Endothelial cell of umbilical vein (primary cell): ENCODE data around the gene BRD3. TPM values are rescaled to one million over a fixed set of nuclear protein-coding genes. Genes with fewer than 3 reads are reported as not detected.
A peak's percentile ranks its signal among the peaks of the same experiment; 100 is the strongest.

Source experiments
- BruUV-seq: library from RNA; stranded (reverse); fragments of 400-500 nt; replicated peaks from 2 replicates; lab custom pipeline; 2021; lab: Mats Ljungman, UMichigan
- CTCF ChIA-PET: fragments of 300-600, 350-600 bp; sonication (Branson Sonifier 250); formaldehyde crosslinking; loops from one replicate; lab custom pipeline; 2021; ENCODE audit warnings: antibody characterized with exemption, inconsistent platforms; lab: Charles Lee
- POLR2A ChIA-PET: fragments of 300-600, 350-600 bp; sonication (Branson Sonifier 250); formaldehyde crosslinking; loops from one replicate; lab custom pipeline; 2021; ENCODE audit warnings: antibody characterized with exemption, inconsistent platforms; lab: Charles Lee
- DNase-seq: peaks from one replicate; pipeline ENCODE4 v3.0.0-alpha.2; 2011; ENCODE audit warnings: low read depth, low spot score
- FAIRE-seq: peaks from 2 replicates; lab custom pipeline; 2011; peaks lifted over from hg19 to GRCh38; lab: Jason Lieb, UNC
- H2AFZ ChIP-seq: 2 replicates; pipeline ENCODE4 v1.6.0; 2012; ENCODE audit warnings: low read depth, low read length, control low read depth, inconsistent platforms
- H3K27ac ChIP-seq: 2 replicates; pipeline ENCODE4 v1.5.1; 2011; ENCODE audit warnings: low read depth, mild to moderate bottlenecking, control low read depth, low read length, moderate library complexity; ENCODE audit not compliant: insufficient read depth
- H3K27me3 ChIP-seq, 2 experiments: 2 replicates each; pipeline versions ENCODE4 v1.6.0 to v1.6.1; 2011; ENCODE audit warnings: low read length in 2 of 2, mixed read lengths in 1 of 2; ENCODE audit not compliant: control insufficient read depth in 2 of 2, insufficient read depth in 2 of 2
- H3K36me3 ChIP-seq, 2 experiments: 2 replicates in 1 of 2; 3 replicates in 1 of 2; pipeline ENCODE4 v1.5.1; 2011; ENCODE audit warnings: low read length in 2 of 2, mild to moderate bottlenecking in 1 of 2, moderate library complexity in 1 of 2; ENCODE audit not compliant: control insufficient read depth in 2 of 2, insufficient read depth in 2 of 2; ENCODE audit errors: extremely low read depth in 1 of 2
- H3K4me1 ChIP-seq: 3 replicates; pipeline ENCODE4 v1.5.1; 2011; ENCODE audit warnings: mild to moderate bottlenecking, low read length; ENCODE audit not compliant: control insufficient read depth, insufficient read depth; ENCODE audit errors: extremely low read depth
- H3K4me2 ChIP-seq: 2 replicates; pipeline ENCODE4 v1.6.1; 2011; ENCODE audit warnings: low read length, control low read depth, mixed read lengths; ENCODE audit not compliant: insufficient read depth
- H3K4me3 ChIP-seq, 3 experiments: fragments of 200-600 bp in 1 of 3; sonication (generic), shearing (Covaris generic) in 1 of 3; replicated peaks in 1 of 3; 2 replicates each; pipeline ENCODE4 v1.5.1; 2011 to 2016; ENCODE audit warnings: control low read depth in 3 of 3, low read length in 3 of 3, mild to moderate bottlenecking in 2 of 3, inconsistent platforms in 1 of 3, low read depth in 1 of 3, moderate library complexity in 1 of 3; ENCODE audit not compliant: insufficient read depth in 1 of 3
- H3K79me2 ChIP-seq: 2 replicates; pipeline ENCODE4 v1.6.0; 2012; ENCODE audit warnings: low read length, inconsistent platforms; ENCODE audit not compliant: control insufficient read depth, insufficient read depth
- H3K9ac ChIP-seq: replicated peaks from 2 replicates; pipeline ENCODE3; 2011; ENCODE audit warnings: low read length, control low read depth; ENCODE audit not compliant: insufficient read depth; ENCODE audit errors: extremely low read depth
- H3K9me1 ChIP-seq: replicated peaks from 3 replicates; pipeline ENCODE4 v1.6.0; 2011; ENCODE audit warnings: mild to moderate bottlenecking, low read length; ENCODE audit not compliant: control insufficient read depth, insufficient read depth; ENCODE audit errors: extremely low read depth
- H3K9me3 ChIP-seq: replicated peaks from 2 replicates; pipeline ENCODE4 v1.5.1; 2012; ENCODE audit warnings: low read length, inconsistent platforms; ENCODE audit not compliant: control insufficient read depth, insufficient read depth
- H4K20me1 ChIP-seq: replicated peaks from 2 replicates; pipeline ENCODE3; 2011; ENCODE audit warnings: mild to moderate bottlenecking, low read length; ENCODE audit not compliant: control insufficient read depth, insufficient read depth; ENCODE audit errors: extremely low read depth
- EZH2 ChIP-seq: IDR thresholded peaks from 2 replicates; pipeline ENCODE4 v1.6.1; 2012; ENCODE audit warnings: borderline replicate concordance, low read depth, mild to moderate bottlenecking, moderate library complexity, low read length, inconsistent platforms; ENCODE audit not compliant: severe bottlenecking
- FOS ChIP-seq: IDR thresholded peaks from 2 replicates; pipeline ENCODE4 v1.6.1; 2011; ENCODE audit warnings: mild to moderate bottlenecking, low read length, moderate library complexity, borderline replicate concordance; ENCODE audit not compliant: insufficient read depth
- GATA2 ChIP-seq: IDR thresholded peaks from 2 replicates; pipeline ENCODE4 v1.7.0; 2011; ENCODE audit warnings: low read depth, mild to moderate bottlenecking, moderate library complexity, mixed read lengths, low read length; ENCODE audit not compliant: insufficient read length, insufficient read depth
- JUN ChIP-seq: IDR thresholded peaks from 2 replicates; pipeline ENCODE4 v1.6.1; 2011; ENCODE audit warnings: borderline replicate concordance, low read depth; ENCODE audit not compliant: insufficient read length, insufficient read depth
- MYC ChIP-seq: IDR thresholded peaks from one replicate; pipeline ENCODE4 v1.6.1; 2011; ENCODE audit warnings: mild to moderate bottlenecking, low read depth, low read length
- POLR2A ChIP-seq: IDR thresholded peaks from 2 replicates; pipeline ENCODE4 v1.6.1; 2012; ENCODE audit warnings: low read depth, mild to moderate bottlenecking, control low read depth, low read length
- POLR2AphosphoS5 ChIP-seq: IDR thresholded peaks from 2 replicates; pipeline ENCODE4 v1.6.1; 2012; ENCODE audit warnings: low read depth, mild to moderate bottlenecking, control low read depth, low read length, moderate library complexity; ENCODE audit not compliant: insufficient read depth
- dilution Hi-C: fragments of 300-500 bp; cut with MboI; formaldehyde crosslinking; loops from one replicate; pipeline ENCODE4 v1.15.0; 2019; ENCODE audit warnings: low sequenced_read_pairs; ENCODE audit not compliant: extremely low pct_ligation_motif_present
- intact Hi-C: fragments of 100-400 bp; cut with micrococcal nuclease; formaldehyde crosslinking; loops from one replicate; pipeline ENCODE4 v1.10.0; 2022
- polyA plus RNA-seq, 4 experiments: library from polyadenylated mRNA; depleted of rRNA in 3 of 4; stranded (reverse) in 3 of 4; unstranded in 1 of 4; fragments of >200 nt; gene quantifications; 2 replicates each; pipeline versions ENCODE4 v1.2.1 to v1.2.3, GENCODE V29; 2011 to 2012; ENCODE audit warnings: missing spikeins in 1 of 4
- total RNA-seq: library from RNA; stranded (reverse); gene quantifications from 2 replicates; pipeline ENCODE4 v1.2.3, GENCODE V29; 2021
- TF ChIP-seq, protein P1 (sequence below): IDR thresholded peaks from 2 replicates; pipeline ENCODE4 v1.6.1; 2011; ENCODE audit not compliant: insufficient read depth, insufficient read length
- TF ChIP-seq, protein P2 (sequence below), 2 donors: IDR thresholded peaks; 1 replicate in 1 of 2; 2 replicates in 1 of 2; pipeline ENCODE4 v1.5.1; 2011; ENCODE audit warnings: low read length in 2 of 2, mild to moderate bottlenecking in 2 of 2, moderate library complexity in 2 of 2, control low read depth in 1 of 2, inconsistent platforms in 1 of 2, low read depth in 1 of 2; ENCODE audit not compliant: insufficient read depth in 1 of 2; ENCODE audit errors: extremely low read depth in 1 of 2

Gene BRD3
- total and polyA plus RNA-seq, 2 donors (not counting 3 experiments of a cell fraction or from before 2014, with no cell fraction given): 10.5 to 47.1 TPM

DNA sequence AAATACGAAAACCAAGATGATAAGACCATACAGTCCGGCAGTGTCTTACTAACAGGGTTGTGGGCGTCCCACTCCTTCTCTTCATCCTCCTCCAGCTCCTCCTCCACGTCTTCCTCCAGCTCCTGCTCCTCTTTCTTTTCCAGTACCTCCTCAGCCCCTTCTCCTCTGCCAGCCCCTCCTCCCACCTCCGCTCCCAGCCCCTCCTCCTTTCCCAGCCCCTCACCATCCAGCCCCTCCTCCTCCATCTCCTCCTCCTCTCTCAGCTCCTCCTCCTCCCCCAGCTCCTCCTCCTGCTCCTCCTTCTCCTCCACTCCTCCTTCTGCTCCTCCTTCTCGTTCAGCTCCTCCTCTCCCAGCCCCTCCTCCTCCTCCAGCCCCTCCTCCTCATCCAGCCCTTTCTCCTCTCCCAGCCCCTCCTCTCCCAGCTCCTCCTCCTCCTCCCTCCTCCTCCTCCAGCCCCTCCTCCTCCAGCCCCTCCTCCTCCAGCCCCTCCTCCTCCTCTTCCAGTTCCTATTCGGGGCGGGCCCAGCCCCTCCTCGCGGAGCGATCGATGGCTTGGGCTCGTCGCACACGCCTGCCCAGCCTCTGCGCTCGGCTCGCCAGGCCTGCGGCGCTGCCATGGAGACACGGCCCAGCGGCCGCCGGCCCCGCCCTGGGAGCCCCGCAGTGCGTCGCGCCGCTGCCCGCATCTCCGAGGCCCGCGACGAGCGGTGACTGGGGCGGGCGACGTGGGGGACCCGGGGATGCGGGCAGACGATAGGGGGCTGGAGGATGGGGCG lies 42.8 kb downstream of the BRD3 start, which contains the start of gene BRD3OS:
BRD3OS (plus strand) TSS at position 654 of the 778 bp plus-strand sequence. CDS start 1,267 bp downstream, outside the sequence.
- dilution Hi-C loops (no loop called here), intact Hi-C loops (loop anchor here (1.0 to 2.0 kb wide), 4 partner anchors 32 to 904 kb away; partner anchors contain the start of genes BRD3, RALGDS and VAV2)
- Histone ChIP-seq H3K9ac (peak within 1 kb of the TSS; percentile 41), H3K27ac (no peak within 1 kb of the TSS), H3K9me1 (no peaks in the 10 kb centered on the region), H3K36me3 (peaks cover 0 to 2% of the 10 kb centered on the region in 2 experiments), H2AFZ (peak within 1 kb of the TSS; percentile 95), H3K79me2 (no peaks in the 10 kb centered on the region), H3K4me2 (peak within 1 kb of the TSS; percentile 80), H3K27me3 (no peaks in the 10 kb centered on the region), H3K4me1 (peaks cover 5% of the 10 kb centered on the region), H4K20me1 (no peaks in the 10 kb centered on the region), H3K9me3 (no peaks in the 10 kb centered on the region), H3K4me3 (peak within 1 kb of the TSS; percentile 62 to 84 (median 76))
- ChIA-PET CTCF (interaction anchor here (0.8 to 4.0 kb wide), 6 partner anchors 10 to 425 kb away, joined by 3 to 24 read pairs (median 5); no protein-coding TSS in a partner anchor), POLR2A (interaction anchor here (0.6 to 0.7 kb wide), 3 partner anchors 31 to 1759 kb away, joined by 5 to 7 read pairs (median 5); no protein-coding TSS in a partner anchor)
- TF ChIP-seq JUN (no peak), POLR2A (peak; percentile 43)
- DNase-seq (peak; percentile 98), FAIRE-seq (peak; percentile 100)
- no TSS peak for BruUV-seq

DNA sequence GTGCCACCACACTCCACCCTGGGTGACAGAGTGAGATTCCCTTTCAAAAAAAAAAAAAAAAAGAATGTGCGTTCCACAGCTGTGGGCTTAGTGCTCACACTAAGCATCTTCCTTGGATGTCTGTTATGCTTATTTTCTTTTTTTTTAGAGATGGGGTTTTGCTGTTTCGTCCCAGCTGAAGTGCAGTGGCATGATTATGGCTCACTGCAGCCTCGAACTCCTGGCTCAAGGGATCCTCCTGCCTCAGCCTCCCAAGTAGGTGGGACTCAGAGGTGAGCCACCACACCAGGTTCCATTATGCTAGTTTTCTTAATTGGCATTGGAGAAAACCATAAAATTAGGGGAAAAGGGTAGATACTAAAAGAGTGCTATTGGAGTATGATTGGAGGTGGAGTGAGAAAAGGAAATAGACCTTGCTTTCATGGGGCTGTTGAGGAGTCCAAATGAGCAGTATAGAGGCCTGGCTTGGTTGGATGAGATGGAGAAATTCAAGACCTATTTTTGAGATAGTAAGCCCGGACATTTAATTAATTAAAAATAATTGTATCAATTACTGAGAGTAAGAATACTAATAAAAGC lies 43.5 kb downstream of the BRD3 start:
- ChIA-PET CTCF (interaction anchor here (0.8 to 4.0 kb wide), 3 partner anchors 10 to 242 kb away, joined by 3 to 24 read pairs (median 13); no protein-coding TSS in a partner anchor), POLR2A (interaction anchor here (0.6 kb wide), 1 partner anchor 30 kb away, joined by 5 read pairs; no protein-coding TSS in a partner anchor)
- H3K9me3 ChIP-seq: no peaks in the 10 kb centered on the region
- H3K9ac ChIP-seq: no peak overlapping the region
- peak overlapping the region in 1 of 3 experiments; percentile 28 for H3K4me3 ChIP-seq
- no peak overlapping the region for H3K27ac ChIP-seq
- H3K9me1 ChIP-seq: no peaks in the 10 kb centered on the region
- FAIRE-seq (no peak), DNase-seq (peak; percentile 10)
- peak overlapping the region; percentile 75 for H2AFZ ChIP-seq
- TF ChIP-seq, protein P1, sequence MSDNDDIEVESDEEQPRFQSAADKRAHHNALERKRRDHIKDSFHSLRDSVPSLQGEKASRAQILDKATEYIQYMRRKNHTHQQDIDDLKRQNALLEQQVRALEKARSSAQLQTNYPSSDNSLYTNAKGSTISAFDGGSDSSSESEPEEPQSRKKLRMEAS: no peak
- TF ChIP-seq JUN: no peak
- TF ChIP-seq MYC: no peak
- TF ChIP-seq EZH2: no peak
- TF ChIP-seq, protein P2, sequence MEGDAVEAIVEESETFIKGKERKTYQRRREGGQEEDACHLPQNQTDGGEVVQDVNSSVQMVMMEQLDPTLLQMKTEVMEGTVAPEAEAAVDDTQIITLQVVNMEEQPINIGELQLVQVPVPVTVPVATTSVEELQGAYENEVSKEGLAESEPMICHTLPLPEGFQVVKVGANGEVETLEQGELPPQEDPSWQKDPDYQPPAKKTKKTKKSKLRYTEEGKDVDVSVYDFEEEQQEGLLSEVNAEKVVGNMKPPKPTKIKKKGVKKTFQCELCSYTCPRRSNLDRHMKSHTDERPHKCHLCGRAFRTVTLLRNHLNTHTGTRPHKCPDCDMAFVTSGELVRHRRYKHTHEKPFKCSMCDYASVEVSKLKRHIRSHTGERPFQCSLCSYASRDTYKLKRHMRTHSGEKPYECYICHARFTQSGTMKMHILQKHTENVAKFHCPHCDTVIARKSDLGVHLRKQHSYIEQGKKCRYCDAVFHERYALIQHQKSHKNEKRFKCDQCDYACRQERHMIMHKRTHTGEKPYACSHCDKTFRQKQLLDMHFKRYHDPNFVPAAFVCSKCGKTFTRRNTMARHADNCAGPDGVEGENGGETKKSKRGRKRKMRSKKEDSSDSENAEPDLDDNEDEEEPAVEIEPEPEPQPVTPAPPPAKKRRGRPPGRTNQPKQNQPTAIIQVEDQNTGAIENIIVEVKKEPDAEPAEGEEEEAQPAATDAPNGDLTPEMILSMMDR (IDR thresholded peaks at IDR 0.05; ENCODE audit: extremely low read depth in 1 of 2, insufficient read depth in 1 of 2, low read depth in 1 of 2, low read length in 2 of 2): no peak
- TF ChIP-seq POLR2A: no peak
- TF ChIP-seq GATA2: no peak
- TF ChIP-seq FOS: no peak
- TF ChIP-seq POLR2AphosphoS5: no peak
- no TSS peak for BruUV-seq
- peak overlapping the region; percentile 20 for H3K4me2 ChIP-seq
- no peaks in the 10 kb centered on the region for H3K79me2 ChIP-seq
- dilution Hi-C loops: no loop called here
- intact Hi-C loops: loop anchor here (2.0 kb wide), 1 partner anchor 32 kb away; the partner anchor contains the start of gene VAV2
- H3K4me1 ChIP-seq: peaks cover 5% of the 10 kb centered on the region
- no peaks in the 10 kb centered on the region for H3K27me3 ChIP-seq
- peaks cover 0 to under 1% of the 10 kb centered on the region in 2 experiments for H3K36me3 ChIP-seq
- no peaks in the 10 kb centered on the region for H4K20me1 ChIP-seq
